H9 (cell line): ENCODE data around the gene TCERG1L. TPM values are rescaled to one million over a fixed set of nuclear protein-coding genes. Genes with fewer than 3 reads are reported as not detected.
A peak's percentile ranks its signal among the peaks of the same experiment; 100 is the strongest.

Source experiments
- DNase-seq: peaks from one replicate; pipeline ENCODE4 v3.0.0-alpha.2; 2017
- H2AFZ ChIP-seq: one replicate; pipeline ENCODE4 v1.6.1; 2013; ENCODE audit warnings: mild to moderate bottlenecking, low read length, control low read depth, moderate library complexity
- H2AK5ac ChIP-seq: 2 replicates; pipeline ENCODE4 v1.6.1; 2013; ENCODE audit warnings: low read length, control low read depth, mixed read lengths; ENCODE audit not compliant: insufficient read length
- H2BK120ac ChIP-seq: one replicate; pipeline ENCODE4 v1.6.1; 2013; ENCODE audit warnings: low read depth, mild to moderate bottlenecking, low read length, control low read depth, inconsistent platforms; ENCODE audit not compliant: poor library complexity, severe bottlenecking
- H2BK12ac ChIP-seq: 2 replicates; pipeline ENCODE4 v1.6.1; 2013; ENCODE audit warnings: low read length, control low read depth, mixed read lengths, low read depth; ENCODE audit not compliant: insufficient read length
- H2BK15ac ChIP-seq: 2 replicates; pipeline ENCODE4 v1.6.1; 2013; ENCODE audit warnings: low read depth, low read length, control low read depth
- H2BK20ac ChIP-seq: one replicate; pipeline ENCODE4 v1.6.1; 2013; ENCODE audit warnings: low read depth, mild to moderate bottlenecking, low read length, control low read depth, inconsistent platforms; ENCODE audit not compliant: poor library complexity, severe bottlenecking
- H2BK5ac ChIP-seq: 2 replicates; pipeline ENCODE4 v1.6.1; 2013; ENCODE audit warnings: low read length, control low read depth, mixed read lengths; ENCODE audit not compliant: insufficient read length
- H3K14ac ChIP-seq: 2 replicates; pipeline ENCODE4 v1.6.1; 2013; ENCODE audit warnings: low read length, control low read depth; ENCODE audit not compliant: insufficient read depth
- H3K18ac ChIP-seq: 2 replicates; pipeline ENCODE4 v1.6.1; 2013; ENCODE audit warnings: low read depth, mild to moderate bottlenecking, mixed read lengths, low read length, control low read depth; ENCODE audit not compliant: insufficient read length
- H3K23ac ChIP-seq: 2 replicates; pipeline ENCODE4 v1.6.1; 2013; ENCODE audit warnings: low read length, control low read depth, mixed read lengths, low read depth; ENCODE audit not compliant: insufficient read length
- H3K23me2 ChIP-seq: 2 replicates; pipeline ENCODE4 v1.6.1; 2013; ENCODE audit warnings: low read depth, mild to moderate bottlenecking, mixed read lengths, low read length, control low read depth; ENCODE audit not compliant: insufficient read length, poor library complexity, severe bottlenecking
- H3K27ac ChIP-seq: 2 replicates; pipeline ENCODE4 v1.5.1; 2013; ENCODE audit warnings: low read length, control low read depth, mixed read lengths, low read depth; ENCODE audit not compliant: insufficient read length
- H3K27me3 ChIP-seq: 2 replicates; pipeline ENCODE4 v1.6.1; 2013; ENCODE audit warnings: low read length, control low read depth, inconsistent platforms; ENCODE audit not compliant: insufficient read depth
- H3K4ac ChIP-seq: 2 replicates; pipeline ENCODE4 v1.6.1; 2013; ENCODE audit warnings: low read depth, mild to moderate bottlenecking, control low read depth, inconsistent platforms, low read length, moderate library complexity
- H3K4me1 ChIP-seq: 2 replicates; pipeline ENCODE4 v1.6.1; 2013; ENCODE audit warnings: low read length, control low read depth, inconsistent platforms; ENCODE audit not compliant: insufficient read depth
- H3K4me2 ChIP-seq: 2 replicates; pipeline ENCODE4 v1.6.1; 2013; ENCODE audit warnings: low read length, control low read depth, mixed read lengths; ENCODE audit not compliant: insufficient read length, insufficient read depth
- H3K56ac ChIP-seq: 2 replicates; pipeline ENCODE4 v1.6.1; 2013; ENCODE audit warnings: low read depth, mild to moderate bottlenecking, mixed read lengths, low read length, control low read depth; ENCODE audit not compliant: insufficient read length
- H3K79me1 ChIP-seq: 2 replicates; pipeline ENCODE4 v1.6.1; 2013; ENCODE audit warnings: low read depth, mild to moderate bottlenecking, moderate library complexity, low read length, control low read depth, inconsistent platforms; ENCODE audit not compliant: insufficient read depth, poor library complexity, severe bottlenecking
- H3K79me2 ChIP-seq: 2 replicates; pipeline ENCODE4 v1.6.1; 2013; ENCODE audit warnings: low read length, control low read depth, inconsistent platforms; ENCODE audit not compliant: insufficient read depth
- H3K9ac ChIP-seq: 2 replicates; pipeline ENCODE4 v1.6.1; 2013; ENCODE audit warnings: low read length, control low read depth, mixed read lengths; ENCODE audit not compliant: insufficient read length; ENCODE audit errors: extremely low read depth
- H3K9me3 ChIP-seq: one replicate; pipeline ENCODE4 v1.6.1; 2013; ENCODE audit warnings: low read depth, low read length, inconsistent platforms; ENCODE audit not compliant: control insufficient read depth
- H3T11ph ChIP-seq: one replicate; pipeline ENCODE4 v1.6.1; 2013; ENCODE audit warnings: mild to moderate bottlenecking, low read length, control low read depth, inconsistent platforms
- H4K20me1 ChIP-seq: one replicate; pipeline ENCODE4 v1.6.1; 2013; ENCODE audit not compliant: control insufficient read depth, insufficient read length, insufficient read depth
- H4K5ac ChIP-seq: 2 replicates; pipeline ENCODE4 v1.6.1; 2013; ENCODE audit warnings: low read depth, mild to moderate bottlenecking, mixed read lengths, low read length, control low read depth; ENCODE audit not compliant: insufficient read length
- H4K8ac ChIP-seq: replicated peaks from 2 replicates; pipeline ENCODE4 v1.6.1; 2013; ENCODE audit warnings: low read length, control low read depth, mixed read lengths, low read depth; ENCODE audit not compliant: insufficient read length
- H4K91ac ChIP-seq: 2 replicates; pipeline ENCODE4 v1.6.1; 2013; ENCODE audit warnings: low read depth, mild to moderate bottlenecking, moderate library complexity, mixed read lengths, low read length, control low read depth; ENCODE audit not compliant: insufficient read length
- H3K27ac Mint-ChIP-seq, 3 experiments: 2 replicates in 2 of 3; 3 replicates in 1 of 3; pipeline ENCODE4 v1.8.0; 2020 to 2021; ENCODE audit warnings: mixed read lengths in 3 of 3, mild to moderate bottlenecking in 1 of 3, moderate library complexity in 1 of 3
- H3K27me3 Mint-ChIP-seq: 2 replicates; pipeline ENCODE4 v1.8.0; 2021; ENCODE audit warnings: low read depth, mild to moderate bottlenecking, moderate library complexity, mixed read lengths
- H3K36me3 Mint-ChIP-seq, 3 experiments: 2 replicates in 2 of 3; 3 replicates in 1 of 3; pipeline ENCODE4 v1.8.0; 2020 to 2021; ENCODE audit warnings: low read depth in 3 of 3, mixed read lengths in 3 of 3; ENCODE audit not compliant: insufficient read depth in 1 of 3
- H3K4me1 Mint-ChIP-seq, 2 experiments: 2 replicates each; pipeline ENCODE4 v1.8.0; 2020; ENCODE audit warnings: mixed read lengths in 2 of 2
- H3K4me3 Mint-ChIP-seq, 2 experiments: 2 replicates in 1 of 2; 3 replicates in 1 of 2; pipeline ENCODE4 v1.8.0; 2020 to 2021; ENCODE audit warnings: mild to moderate bottlenecking in 2 of 2, mixed read lengths in 2 of 2, moderate library complexity in 1 of 2
- H3K9me3 Mint-ChIP-seq, 2 experiments: 2 replicates in 1 of 2; 3 replicates in 1 of 2; pipeline ENCODE4 v1.8.0; 2020; ENCODE audit warnings: mild to moderate bottlenecking in 2 of 2, mixed read lengths in 2 of 2, moderate library complexity in 1 of 2
- WGBS: extraction: QIAGEN DNeasy Blood & Tissue Kit; methylation state at CpG from one replicate; pipeline ENCODE4 v1.1.7; 2013; ENCODE audit warnings: missing lambda C conversion rate, low lambda C conversion rate, mixed read lengths; ENCODE audit not compliant: insufficient read length; ENCODE audit errors: extremely low coverage; 5-methylcytosine and 5-hydroxymethylcytosine counted together
- total RNA-seq: library from RNA; stranded (reverse); gene quantifications from 2 replicates; pipeline ENCODE4 v1.2.1, GENCODE V29; 2021
- TF ChIP-seq, protein P1 (sequence below): fragments of 200-600 bp; sonication (generic); conservative IDR thresholded peaks from 3 replicates; pipeline ENCODE4 v1.8.0; 2021; ENCODE audit warnings: antibody characterized with exemption, mild to moderate bottlenecking

The TCERG1L gene
- total RNA-seq, 1 experiment from 2014 or later: 3.3 TPM

DNA sequence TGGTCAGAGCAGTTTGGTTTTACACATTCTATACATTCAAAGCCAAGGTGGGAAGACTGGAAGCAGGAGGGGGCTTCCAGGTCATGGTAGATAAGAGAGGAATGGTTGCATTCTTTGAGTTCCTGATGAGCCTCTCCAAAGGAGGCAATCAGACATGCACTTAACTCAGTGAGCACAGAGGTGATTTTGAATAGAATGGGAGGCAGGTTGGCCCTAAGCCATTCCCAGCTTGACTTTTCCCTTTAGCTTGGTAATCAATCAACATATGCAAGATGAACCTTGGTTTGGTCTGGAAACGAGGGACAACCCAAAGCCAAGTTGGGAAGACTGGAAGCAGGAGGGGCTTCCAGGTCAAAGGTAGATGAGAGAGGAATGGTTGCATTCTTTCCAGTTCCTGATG is 31.4 kb downstream of the TCERG1L start:
- Histone ChIP-seq H2BK12ac (no peak overlapping the region), H4K91ac (no peak overlapping the region), H2BK15ac (no peak overlapping the region), H3K27me3 (no peaks in the 10 kb centered on the region), H3K18ac (no peak overlapping the region), H2AFZ (no peak overlapping the region), H3K56ac (no peak overlapping the region), H3K23ac (no peak overlapping the region), H3K14ac (no peak overlapping the region), H3K23me2 (no peaks in the 10 kb centered on the region), H3K4me2 (no peak overlapping the region), H3K4me1 (peaks cover 5% of the 10 kb centered on the region; the same call in 1 of the 2 replicates), H2BK20ac (no peak overlapping the region), H3K27ac (no peak overlapping the region), H3T11ph (no peak overlapping the region), H2AK5ac (no peak overlapping the region), H3K9ac (no peak overlapping the region), H4K20me1 (no peaks in the 10 kb centered on the region), H3K4ac (no peak overlapping the region), H3K9me3 (no peaks in the 10 kb centered on the region), H2BK120ac (no peak overlapping the region), H2BK5ac (no peak overlapping the region), H4K5ac (no peak overlapping the region), H3K79me2 (no peaks in the 10 kb centered on the region), H4K8ac (no peak overlapping the region), H3K79me1 (no peaks in the 10 kb centered on the region)
- peak overlapping the region in 1 of 3 experiments; percentile 14; a peak in 2 of 7 replicates for H3K27ac Mint-ChIP-seq
- TF ChIP-seq, protein P1, sequence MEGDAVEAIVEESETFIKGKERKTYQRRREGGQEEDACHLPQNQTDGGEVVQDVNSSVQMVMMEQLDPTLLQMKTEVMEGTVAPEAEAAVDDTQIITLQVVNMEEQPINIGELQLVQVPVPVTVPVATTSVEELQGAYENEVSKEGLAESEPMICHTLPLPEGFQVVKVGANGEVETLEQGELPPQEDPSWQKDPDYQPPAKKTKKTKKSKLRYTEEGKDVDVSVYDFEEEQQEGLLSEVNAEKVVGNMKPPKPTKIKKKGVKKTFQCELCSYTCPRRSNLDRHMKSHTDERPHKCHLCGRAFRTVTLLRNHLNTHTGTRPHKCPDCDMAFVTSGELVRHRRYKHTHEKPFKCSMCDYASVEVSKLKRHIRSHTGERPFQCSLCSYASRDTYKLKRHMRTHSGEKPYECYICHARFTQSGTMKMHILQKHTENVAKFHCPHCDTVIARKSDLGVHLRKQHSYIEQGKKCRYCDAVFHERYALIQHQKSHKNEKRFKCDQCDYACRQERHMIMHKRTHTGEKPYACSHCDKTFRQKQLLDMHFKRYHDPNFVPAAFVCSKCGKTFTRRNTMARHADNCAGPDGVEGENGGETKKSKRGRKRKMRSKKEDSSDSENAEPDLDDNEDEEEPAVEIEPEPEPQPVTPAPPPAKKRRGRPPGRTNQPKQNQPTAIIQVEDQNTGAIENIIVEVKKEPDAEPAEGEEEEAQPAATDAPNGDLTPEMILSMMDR: no peak
- peaks cover 10 to 11% of the 10 kb centered on the region in 2 experiments for H3K4me1 Mint-ChIP-seq
- DNase-seq: no peak
- no CpG with 5 or more reads among the region's 1 CpG for WGBS
- no peaks in the 10 kb centered on the region for H3K36me3 Mint-ChIP-seq
- no peaks in the 10 kb centered on the region for H3K27me3 Mint-ChIP-seq
- H3K9me3 Mint-ChIP-seq: no peaks in the 10 kb centered on the region
- no peak overlapping the region for H3K4me3 Mint-ChIP-seq
